ENCODE measurements around the gene GFPT2.

DNA sequence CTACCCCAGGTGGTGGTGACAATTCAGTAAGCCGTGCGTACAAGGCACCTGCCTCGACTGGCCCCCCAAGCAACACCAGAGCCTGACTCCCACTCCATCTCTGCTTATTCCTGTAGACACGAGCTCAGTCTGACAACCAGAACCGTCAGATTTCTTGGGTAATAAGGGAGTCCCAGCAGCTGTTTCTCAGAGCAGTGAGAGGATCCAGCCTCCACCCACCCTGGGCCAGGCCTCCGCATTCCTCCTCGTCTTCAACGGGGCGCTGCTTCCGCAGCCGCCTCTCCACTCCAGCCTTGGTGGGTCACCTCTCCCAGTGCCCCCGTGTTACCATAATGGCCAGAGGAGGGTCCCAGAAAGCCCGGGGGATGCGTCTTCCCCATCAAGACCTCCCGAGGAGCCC is 27.7 kb upstream of the GFPT2 start:
- TF ChIP-seq SREBF2 (IDR thresholded peaks at IDR 0.05) = no peak
- TF ChIP-seq, protein P1, sequence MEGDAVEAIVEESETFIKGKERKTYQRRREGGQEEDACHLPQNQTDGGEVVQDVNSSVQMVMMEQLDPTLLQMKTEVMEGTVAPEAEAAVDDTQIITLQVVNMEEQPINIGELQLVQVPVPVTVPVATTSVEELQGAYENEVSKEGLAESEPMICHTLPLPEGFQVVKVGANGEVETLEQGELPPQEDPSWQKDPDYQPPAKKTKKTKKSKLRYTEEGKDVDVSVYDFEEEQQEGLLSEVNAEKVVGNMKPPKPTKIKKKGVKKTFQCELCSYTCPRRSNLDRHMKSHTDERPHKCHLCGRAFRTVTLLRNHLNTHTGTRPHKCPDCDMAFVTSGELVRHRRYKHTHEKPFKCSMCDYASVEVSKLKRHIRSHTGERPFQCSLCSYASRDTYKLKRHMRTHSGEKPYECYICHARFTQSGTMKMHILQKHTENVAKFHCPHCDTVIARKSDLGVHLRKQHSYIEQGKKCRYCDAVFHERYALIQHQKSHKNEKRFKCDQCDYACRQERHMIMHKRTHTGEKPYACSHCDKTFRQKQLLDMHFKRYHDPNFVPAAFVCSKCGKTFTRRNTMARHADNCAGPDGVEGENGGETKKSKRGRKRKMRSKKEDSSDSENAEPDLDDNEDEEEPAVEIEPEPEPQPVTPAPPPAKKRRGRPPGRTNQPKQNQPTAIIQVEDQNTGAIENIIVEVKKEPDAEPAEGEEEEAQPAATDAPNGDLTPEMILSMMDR (IDR thresholded peaks at IDR 0.05) = no peak
